CD4-positive, alpha-beta T cell treated with Interleukin-15 for 1 hour (primary cell): ENCODE results near the gene RSPO4.
A peak's percentile ranks its signal among the peaks of the same experiment; 100 is the strongest.

Experiments used
- DNase-seq: peaks from one replicate; pipeline ENCODE4 v3.0.0-alpha.2; 2020

RSPO4 gene

GRCh38 chr20:967796-968742 lies 34.0 kb downstream of the RSPO4 start:
- DNase-seq: no peak

DNA sequence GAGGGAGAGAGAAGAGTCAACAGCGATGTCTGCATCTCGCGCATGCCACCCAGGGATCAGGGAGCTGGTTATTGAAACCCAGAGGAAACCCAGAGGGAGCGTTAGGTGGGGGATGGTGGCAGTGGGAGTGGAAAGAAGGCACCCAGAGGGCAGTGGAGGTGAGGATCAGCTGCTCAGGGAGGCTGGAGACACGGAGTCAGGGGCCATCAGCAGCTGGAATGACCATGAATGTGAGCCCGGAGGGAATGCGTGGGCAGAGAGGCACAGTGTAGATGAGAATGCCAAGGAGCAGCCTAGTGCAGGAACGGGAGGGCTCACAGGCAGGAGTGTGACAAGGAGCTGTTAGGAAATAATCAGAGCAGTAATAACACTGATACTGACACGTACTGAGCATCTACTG lies 36.2 kb downstream of the RSPO4 start:
- no peak for DNase-seq

DNA sequence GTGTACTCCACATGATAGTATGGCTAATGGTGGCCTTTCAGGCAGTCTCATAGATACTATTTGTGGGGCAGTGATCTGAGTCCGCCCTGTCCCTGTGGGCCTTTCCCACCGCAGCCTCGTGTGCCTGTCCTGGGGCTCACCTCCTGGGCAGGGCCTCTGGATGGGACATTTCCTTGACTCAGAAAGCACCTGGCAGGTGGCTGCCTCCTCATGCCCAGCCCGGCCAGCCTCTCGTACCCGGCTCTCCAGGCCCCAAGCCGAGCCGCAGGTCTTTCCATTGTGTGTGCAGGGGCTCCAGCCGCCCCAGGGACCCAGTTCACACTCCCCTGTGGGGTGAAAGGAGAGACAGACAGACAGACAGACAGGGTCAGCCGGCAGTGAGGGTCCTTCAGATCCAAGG lies 38.3 kb downstream of the RSPO4 start:
- no peak for DNase-seq

- DNase-seq: no peak
Observed at GRCh38 chr20:962683-963082, 39.4 kb downstream of the RSPO4 start.

- DNase-seq: no peak
Observed at GRCh38 chr20:962223-962622, 39.9 kb downstream of the RSPO4 start.

DNA sequence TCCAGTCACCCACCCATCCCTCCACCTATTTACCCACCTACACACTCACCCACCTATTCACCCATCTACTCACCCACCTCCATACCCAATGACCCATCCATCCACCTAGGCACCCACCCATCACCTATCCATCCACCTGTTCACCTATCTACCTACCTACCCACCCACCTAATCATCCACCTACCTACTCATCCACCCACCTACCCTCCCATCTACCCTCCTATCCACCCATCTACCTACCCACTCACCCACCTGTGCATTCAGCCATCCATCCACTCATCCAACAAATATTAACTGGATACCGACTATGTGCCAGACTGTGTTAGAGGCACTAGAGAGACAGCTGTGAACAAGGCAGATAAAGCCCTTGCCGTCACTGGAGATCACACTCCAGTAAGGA lies 40.3 kb downstream of the RSPO4 start:
- DNase-seq: no peak

DNA sequence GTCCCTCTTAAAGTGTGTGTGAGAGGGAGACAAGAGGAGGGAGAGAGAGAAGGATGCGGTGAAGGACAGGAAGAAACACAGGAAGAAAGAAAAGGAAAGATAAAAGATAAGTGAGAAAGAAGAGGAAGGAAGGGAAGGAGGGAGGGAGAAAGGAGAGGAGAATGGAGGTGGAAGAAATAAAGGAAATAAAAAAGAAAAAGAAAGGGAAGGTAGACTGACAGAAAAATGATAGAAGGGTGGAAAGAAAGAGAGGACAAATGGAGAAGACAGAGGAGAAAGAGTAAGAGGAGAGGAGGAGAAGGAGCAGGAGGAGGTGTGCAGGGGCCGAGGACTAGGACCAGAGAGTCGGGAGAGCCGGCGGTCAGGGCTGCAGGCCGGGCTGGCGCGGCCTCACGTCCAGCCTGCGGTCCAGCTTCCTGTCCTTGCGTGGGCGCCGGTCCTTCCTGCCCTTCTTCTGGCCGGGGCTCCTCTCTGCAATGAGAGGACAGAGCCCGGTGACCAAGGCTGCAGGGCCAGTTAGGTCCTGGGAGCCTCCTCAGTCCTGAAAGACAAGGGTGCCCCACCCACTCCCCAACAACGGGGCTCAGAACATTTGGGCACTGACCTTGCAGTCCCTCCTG lies 42.0 kb downstream of the RSPO4 start:
- DNase-seq: no peak

GRCh38 chr20:958936-959815 lies 42.9 kb downstream of the RSPO4 start:
- no peak for DNase-seq

GRCh38 chr20:957544-957943 lies 44.6 kb downstream of the RSPO4 start:
- DNase-seq: no peak

- DNase-seq: peak; percentile 67
Observed at GRCh38 chr20:956330-956951, 45.7 kb downstream of the RSPO4 start.

- no peak for DNase-seq
Observed at GRCh38 chr20:955656-956055, 46.5 kb downstream of the RSPO4 start.

DNA sequence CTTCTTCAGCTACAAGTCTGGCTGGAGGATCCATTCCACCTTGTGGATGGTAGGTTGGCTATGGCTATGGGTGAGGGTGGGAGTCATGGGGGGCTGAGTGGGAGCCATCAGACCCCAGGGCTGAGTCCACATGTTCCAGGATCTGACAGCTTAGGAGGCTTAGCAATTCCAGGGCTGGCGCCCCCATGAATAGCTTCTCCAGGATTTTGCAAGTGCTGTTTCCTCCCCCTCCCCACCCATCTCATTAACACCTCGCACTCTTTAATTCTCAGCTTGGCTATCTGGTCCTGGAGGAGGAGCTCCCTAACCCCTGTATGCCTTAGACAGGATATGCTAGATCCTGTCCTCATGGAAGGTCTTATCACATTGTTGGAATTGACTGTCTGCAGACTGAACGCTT lies 47.0 kb downstream of the RSPO4 start:
- DNase-seq: no peak

DNA sequence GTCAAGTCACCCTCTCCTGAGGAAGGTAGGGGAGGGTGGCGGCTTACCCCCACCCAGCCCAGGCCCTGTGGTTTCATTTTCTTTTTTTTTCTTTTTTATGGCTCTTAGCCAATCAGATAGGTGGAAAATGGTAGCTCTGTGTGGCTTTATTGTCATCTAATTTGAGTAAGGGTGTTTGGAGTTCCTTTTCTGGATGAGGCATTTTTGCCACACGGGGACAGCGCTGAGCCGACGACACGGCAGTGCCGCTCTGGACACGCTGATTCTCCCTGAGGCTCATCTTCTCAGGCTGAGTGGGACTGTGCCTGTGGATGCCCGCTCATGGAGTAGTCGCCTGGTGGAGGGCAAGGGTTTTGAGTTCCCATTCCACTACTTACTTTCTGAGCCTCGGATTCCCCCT lies 48.4 kb downstream of the RSPO4 start:
- no peak for DNase-seq

- no peak for DNase-seq
Observed at GRCh38 chr20:952196-952795, 49.8 kb downstream of the RSPO4 start.

GRCh38 chr20:951384-952169 lies 50.5 kb downstream of the RSPO4 start:
- DNase-seq: no peak

DNA sequence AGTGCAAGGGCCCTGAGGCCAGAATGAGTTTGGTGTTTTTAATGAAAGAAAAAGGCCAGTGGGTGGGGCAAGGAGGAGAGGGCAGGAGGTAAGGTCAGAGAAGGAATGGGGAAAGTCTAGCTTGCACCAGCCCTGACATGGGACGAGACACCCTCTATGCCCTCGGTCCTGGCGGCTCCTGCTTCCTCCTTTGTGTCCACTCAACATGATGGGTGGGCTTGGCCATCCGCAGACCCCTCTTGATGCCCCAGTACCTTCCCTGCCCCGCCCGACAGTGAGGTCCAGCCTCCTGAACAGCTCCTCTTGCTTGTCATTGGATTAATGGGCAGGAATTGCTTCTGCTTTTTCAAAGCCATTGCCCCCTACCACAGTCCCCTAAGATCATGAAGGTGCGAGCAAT lies 52.4 kb downstream of the RSPO4 start:
- DNase-seq: no peak

- DNase-seq: no peak
Observed at GRCh38 chr20:946826-947225, 55.3 kb downstream of the RSPO4 start.

- DNase-seq: no peak
Observed at GRCh38 chr20:945841-946240, 56.3 kb downstream of the RSPO4 start.

GRCh38 chr20:944774-945410 lies 57.2 kb downstream of the RSPO4 start:
- DNase-seq: no peak

DNA sequence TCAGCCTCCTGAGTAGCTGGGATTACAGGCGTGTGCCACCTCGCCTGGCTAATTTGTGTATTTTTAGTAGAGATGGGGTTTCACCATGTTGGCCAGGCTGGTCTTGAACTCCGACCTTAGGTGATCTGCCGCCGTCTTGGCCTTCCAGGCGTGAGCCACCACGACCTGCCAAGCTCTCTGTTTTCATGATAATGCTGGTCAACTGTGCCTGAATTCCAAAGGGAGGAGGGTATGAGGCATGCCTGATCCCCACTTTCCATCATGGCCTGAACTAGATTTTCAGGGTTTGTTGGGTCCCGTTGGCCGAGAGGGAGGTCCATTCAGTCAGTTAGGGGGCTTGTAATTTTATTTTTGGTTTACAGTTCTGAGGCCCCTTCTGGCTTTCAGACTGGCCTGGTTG lies 58.0 kb downstream of the RSPO4 start:
- no peak for DNase-seq

DNA sequence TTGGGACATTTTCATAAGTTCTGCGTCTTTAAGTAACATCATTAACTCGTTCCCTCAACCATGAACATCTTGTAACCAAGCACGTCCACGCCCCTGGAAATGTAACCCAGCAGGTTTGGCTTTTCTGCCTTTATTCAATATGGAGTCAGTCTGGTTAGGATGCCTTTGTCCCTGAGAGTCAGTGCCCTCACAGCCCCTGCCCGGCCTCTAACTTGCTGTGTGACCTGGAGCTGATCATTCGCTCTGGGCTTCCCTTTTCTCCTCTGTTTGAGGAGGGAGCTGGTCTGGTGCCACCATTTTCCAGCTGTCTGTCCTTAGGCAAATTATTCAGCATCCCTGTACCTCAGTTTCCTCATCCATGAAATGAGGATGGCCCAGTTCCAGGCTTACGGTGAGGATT lies 59.5 kb downstream of the RSPO4 start:
- no peak for DNase-seq
